WTC11 (cell line): ENCODE results near the gene TOMM6.

Experiments used
- CBFB ChIP-seq: sonication (generic); formaldehyde crosslinking; IDR thresholded peaks from 2 replicates; pipeline ENCODE4 v1.8.1; 2022; ENCODE audit warnings: mild to moderate bottlenecking, low read depth, missing genetic modification reagents
- KAT7 ChIP-seq: sonication (generic); formaldehyde crosslinking; IDR thresholded peaks from 2 replicates; pipeline ENCODE4 v1.8.1; 2023; ENCODE audit warnings: missing genetic modification reagents, mild to moderate bottlenecking, borderline replicate concordance
- MXD4 ChIP-seq: fragments of 250-450 bp; sonication (Bioruptor Pico); IDR thresholded peaks from 2 replicates; pipeline ENCODE4 v1.8.0; 2021; ENCODE audit warnings: mild to moderate bottlenecking, moderate library complexity, borderline replicate concordance
- TF ChIP-seq, protein P1 (sequence below): sonication (generic); formaldehyde crosslinking; IDR thresholded peaks from 2 replicates; pipeline ENCODE4 v1.8.1; 2022; ENCODE audit warnings: missing genetic modification reagents, borderline replicate concordance
- TF ChIP-seq, protein P2 (sequence below): sonication (generic); formaldehyde crosslinking; IDR thresholded peaks from 2 replicates; pipeline ENCODE4 v1.8.0; 2022; ENCODE audit warnings: mild to moderate bottlenecking, missing genetic modification reagents
- TF ChIP-seq, protein P3 (sequence below): fragments of 200-600 bp; IDR thresholded peaks from 2 replicates; pipeline ENCODE4 v1.8.0; 2022; ENCODE audit warnings: antibody characterized with exemption
- TF ChIP-seq, protein P4 (sequence below): sonication (generic); formaldehyde crosslinking; IDR thresholded peaks from 2 replicates; pipeline ENCODE4 v1.8.1; 2023; ENCODE audit warnings: mild to moderate bottlenecking, missing genetic modification reagents, moderate library complexity

DNA sequence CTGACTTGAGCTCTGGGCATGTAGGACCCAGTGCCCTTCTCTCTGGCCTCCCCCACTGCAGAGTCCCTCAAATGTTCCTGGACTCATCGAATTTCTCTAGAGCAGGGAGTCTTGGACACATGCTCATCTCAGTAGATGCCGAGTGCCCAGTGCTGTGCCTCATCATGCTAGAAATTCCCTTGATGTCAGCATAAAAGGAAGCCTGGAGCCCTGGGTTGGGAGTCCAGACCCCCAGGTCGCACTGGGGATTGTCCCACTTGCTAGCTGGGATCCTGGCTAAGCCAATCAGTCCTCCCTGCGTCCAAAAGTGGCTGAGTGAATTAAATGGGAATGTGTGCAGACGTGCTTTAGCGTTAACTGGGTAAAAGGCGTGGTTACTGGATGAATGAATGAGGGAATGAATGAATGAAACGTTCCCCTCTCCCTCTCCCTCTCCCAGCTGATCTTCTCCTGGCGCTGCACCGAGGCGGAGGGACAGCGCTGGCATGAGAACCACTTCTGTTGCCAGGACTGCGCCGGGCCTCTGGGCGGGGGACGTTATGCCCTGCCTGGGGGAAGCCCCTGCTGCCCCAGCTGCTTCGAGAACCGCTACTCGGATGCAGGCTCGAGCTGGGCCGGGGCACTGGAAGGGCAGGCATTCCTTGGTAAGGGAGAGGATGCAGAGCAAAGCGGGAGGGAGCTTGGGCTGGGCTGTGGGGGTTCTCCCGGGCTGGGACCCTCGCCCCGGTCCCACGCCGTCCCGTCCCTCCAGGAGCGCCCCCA, 1.6 kb upstream of the TOMM6 start:
- TF ChIP-seq KAT7, result 0 out of 2 replicates have a peak, but pooled peaks have one; percentile 16
- TF ChIP-seq, protein P1, sequence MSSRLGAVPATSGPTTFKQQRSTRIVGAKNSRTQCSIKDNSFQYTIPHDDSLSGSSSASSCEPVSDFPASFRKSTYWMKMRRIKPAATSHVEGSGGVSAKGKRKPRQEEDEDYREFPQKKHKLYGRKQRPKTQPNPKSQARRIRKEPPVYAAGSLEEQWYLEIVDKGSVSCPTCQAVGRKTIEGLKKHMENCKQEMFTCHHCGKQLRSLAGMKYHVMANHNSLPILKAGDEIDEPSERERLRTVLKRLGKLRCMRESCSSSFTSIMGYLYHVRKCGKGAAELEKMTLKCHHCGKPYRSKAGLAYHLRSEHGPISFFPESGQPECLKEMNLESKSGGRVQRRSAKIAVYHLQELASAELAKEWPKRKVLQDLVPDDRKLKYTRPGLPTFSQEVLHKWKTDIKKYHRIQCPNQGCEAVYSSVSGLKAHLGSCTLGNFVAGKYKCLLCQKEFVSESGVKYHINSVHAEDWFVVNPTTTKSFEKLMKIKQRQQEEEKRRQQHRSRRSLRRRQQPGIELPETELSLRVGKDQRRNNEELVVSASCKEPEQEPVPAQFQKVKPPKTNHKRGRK (CRISPR knock-in tag), result no peak
- TF ChIP-seq, protein P2, sequence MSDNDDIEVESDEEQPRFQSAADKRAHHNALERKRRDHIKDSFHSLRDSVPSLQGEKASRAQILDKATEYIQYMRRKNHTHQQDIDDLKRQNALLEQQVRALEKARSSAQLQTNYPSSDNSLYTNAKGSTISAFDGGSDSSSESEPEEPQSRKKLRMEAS (CRISPR knock-in tag), result no peak
- TF ChIP-seq, protein P3, sequence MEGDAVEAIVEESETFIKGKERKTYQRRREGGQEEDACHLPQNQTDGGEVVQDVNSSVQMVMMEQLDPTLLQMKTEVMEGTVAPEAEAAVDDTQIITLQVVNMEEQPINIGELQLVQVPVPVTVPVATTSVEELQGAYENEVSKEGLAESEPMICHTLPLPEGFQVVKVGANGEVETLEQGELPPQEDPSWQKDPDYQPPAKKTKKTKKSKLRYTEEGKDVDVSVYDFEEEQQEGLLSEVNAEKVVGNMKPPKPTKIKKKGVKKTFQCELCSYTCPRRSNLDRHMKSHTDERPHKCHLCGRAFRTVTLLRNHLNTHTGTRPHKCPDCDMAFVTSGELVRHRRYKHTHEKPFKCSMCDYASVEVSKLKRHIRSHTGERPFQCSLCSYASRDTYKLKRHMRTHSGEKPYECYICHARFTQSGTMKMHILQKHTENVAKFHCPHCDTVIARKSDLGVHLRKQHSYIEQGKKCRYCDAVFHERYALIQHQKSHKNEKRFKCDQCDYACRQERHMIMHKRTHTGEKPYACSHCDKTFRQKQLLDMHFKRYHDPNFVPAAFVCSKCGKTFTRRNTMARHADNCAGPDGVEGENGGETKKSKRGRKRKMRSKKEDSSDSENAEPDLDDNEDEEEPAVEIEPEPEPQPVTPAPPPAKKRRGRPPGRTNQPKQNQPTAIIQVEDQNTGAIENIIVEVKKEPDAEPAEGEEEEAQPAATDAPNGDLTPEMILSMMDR, result no peak
- no peak for TF ChIP-seq MXD4 (CRISPR knock-in tag)
- TF ChIP-seq, protein P4, sequence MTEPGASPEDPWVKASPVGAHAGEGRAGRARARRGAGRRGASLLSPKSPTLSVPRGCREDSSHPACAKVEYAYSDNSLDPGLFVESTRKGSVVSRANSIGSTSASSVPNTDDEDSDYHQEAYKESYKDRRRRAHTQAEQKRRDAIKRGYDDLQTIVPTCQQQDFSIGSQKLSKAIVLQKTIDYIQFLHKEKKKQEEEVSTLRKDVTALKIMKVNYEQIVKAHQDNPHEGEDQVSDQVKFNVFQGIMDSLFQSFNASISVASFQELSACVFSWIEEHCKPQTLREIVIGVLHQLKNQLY (CRISPR knock-in tag), result no peak
- TF ChIP-seq CBFB (CRISPR knock-in tag), result no peak
